CD4-positive, alpha-beta T cell (primary cell): Measurements from ENCODE around the gene MACROD2. TPM values are rescaled to one million over a fixed set of nuclear protein-coding genes. Genes with fewer than 3 reads are reported as not detected.

Experiments
- ATAC-seq: fragments of 200-7000 bp; cut with Tn5 transposase; one replicate; pipeline ENCODE4 v1.10.0; 2022; ENCODE audit warnings: mild to moderate bottlenecking; ENCODE audit not compliant: poor library complexity
- CTCF ChIA-PET: fragments of 350-600 bp; sonication (Branson Sonifier 250); formaldehyde crosslinking; loops from one replicate; lab custom pipeline; 2021; ENCODE audit warnings: antibody characterized with exemption, inconsistent platforms; lab: Charles Lee
- POLR2A ChIA-PET: fragments of 350-600 bp; sonication (Branson Sonifier 250); formaldehyde crosslinking; loops from one replicate; lab custom pipeline; 2021; ENCODE audit warnings: antibody characterized with exemption, inconsistent platforms; lab: Charles Lee
- DNase-seq, 14 experiments: peaks; one replicate each; pipeline ENCODE4 v3.0.0-alpha.2; 2013 to 2020; ENCODE audit warnings: mixed read lengths in 2 of 14
- H3K27ac ChIP-seq, 2 donors: one replicate each; pipeline versions ENCODE4 v1.5.1 to v1.7.0; 2013; ENCODE audit warnings: low read length in 2 of 2, low read depth in 1 of 2, mild to moderate bottlenecking in 1 of 2
- H3K27me3 ChIP-seq, 2 experiments: 1 replicate in 1 of 2; 2 replicates in 1 of 2; pipeline versions ENCODE4 v1.6.1 to v1.7.0; 2013; ENCODE audit warnings: low read length in 2 of 2, control low read depth in 1 of 2, mild to moderate bottlenecking in 1 of 2, moderate library complexity in 1 of 2; ENCODE audit not compliant: insufficient read depth in 2 of 2, control insufficient read depth in 1 of 2
- H3K36me3 ChIP-seq: one replicate; pipeline ENCODE4 v1.6.1; 2013; ENCODE audit warnings: low read length, control low read depth; ENCODE audit not compliant: insufficient read depth
- H3K4me1 ChIP-seq: one replicate; pipeline ENCODE4 v1.6.1; 2013; ENCODE audit warnings: low read length, control low read depth; ENCODE audit not compliant: insufficient read depth
- H3K4me3 ChIP-seq: one replicate; pipeline ENCODE4 v1.5.1; 2013; ENCODE audit warnings: mild to moderate bottlenecking, low read length, moderate library complexity
- H3K9me3 ChIP-seq, 2 experiments: 1 replicate in 1 of 2; 2 replicates in 1 of 2; pipeline versions ENCODE4 v1.6.1 to v1.7.0; 2013; ENCODE audit warnings: low read length in 2 of 2, mild to moderate bottlenecking in 2 of 2, control low read depth in 1 of 2, moderate library complexity in 1 of 2; ENCODE audit not compliant: control insufficient read depth in 1 of 2, insufficient read depth in 1 of 2
- H3K27ac Mint-ChIP-seq: one replicate; pipeline ENCODE4 v1.8.0; 2020; ENCODE audit warnings: mixed read lengths
- H3K27me3 Mint-ChIP-seq: one replicate; pipeline ENCODE4 v1.8.0; 2021; ENCODE audit warnings: mixed read lengths
- H3K36me3 Mint-ChIP-seq: one replicate; pipeline ENCODE4 v1.8.0; 2021; ENCODE audit warnings: low read depth, mixed read lengths
- H3K4me1 Mint-ChIP-seq: one replicate; pipeline ENCODE4 v1.8.0; 2021; ENCODE audit warnings: low read depth, mixed read lengths
- H3K4me3 Mint-ChIP-seq: one replicate; pipeline ENCODE4 v1.8.0; 2020; ENCODE audit warnings: mild to moderate bottlenecking, mixed read lengths
- H3K9me3 Mint-ChIP-seq: one replicate; pipeline ENCODE4 v1.8.0; 2020; ENCODE audit warnings: mixed read lengths
- CTCF ChIP-seq: fragments of 200-600 bp; IDR thresholded peaks from one replicate; pipeline ENCODE4 v1.8.0; 2022; ENCODE audit warnings: antibody characterized with exemption, mild to moderate bottlenecking
- intact Hi-C, 2 experiments: fragments of 100-400 bp; cut with DNase I in 1 of 2; cut with micrococcal nuclease in 1 of 2; formaldehyde crosslinking; loops; one replicate each; pipeline versions ENCODE4 v1.15.1 to v1.9.0; 2023 to 2025; cut with DNase I, micrococcal nuclease
- total RNA-seq, 174 experiments: library from RNA in 2 of 174; stranded (reverse) in 2 of 174; gene quantifications; one replicate each; pipeline ENCODE4 v1.2.3 and lab custom pipeline; 2021 to 2026

MACROD2 gene
- total RNA-seq, 2 experiments from 2014 or later = not detected

DNA sequence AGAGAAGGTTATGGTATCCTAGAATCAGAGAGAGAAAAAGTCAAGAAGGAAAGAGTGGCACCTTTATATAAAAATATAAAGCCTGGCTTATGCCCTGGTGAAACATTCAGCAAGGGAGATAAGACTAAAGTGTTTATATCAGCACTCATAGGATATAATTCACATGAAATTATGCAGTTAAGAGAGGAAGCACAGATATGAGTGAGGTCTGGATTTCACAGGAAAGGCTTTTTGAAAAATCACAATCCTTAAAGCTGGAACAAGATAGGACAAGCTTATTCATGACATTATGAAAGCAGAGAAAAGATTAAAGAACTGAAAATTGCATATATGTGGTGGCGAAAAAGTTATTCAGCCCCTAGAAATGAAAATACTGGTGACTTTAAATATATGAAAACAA, 523.3 kb downstream of the MACROD2 start:
- POLR2A ChIA-PET = no interaction called here
- Histone ChIP-seq H3K4me3 (no peak overlapping the region), H3K4me1 (no peaks in the 10 kb centered on the region), H3K9me3 (peaks cover 4 to 7% of the 10 kb centered on the region in 2 experiments), H3K27me3 (no peaks in the 10 kb centered on the region), H3K27ac (no peak overlapping the region), H3K36me3 (no peaks in the 10 kb centered on the region)
- intact Hi-C loops = no loop called here
- H3K27ac Mint-ChIP-seq = no peak overlapping the region
- no peak for TF ChIP-seq CTCF
- no peaks in the 10 kb centered on the region for H3K4me1 Mint-ChIP-seq
- ATAC-seq (no peak), DNase-seq (no peak)
- H3K9me3 Mint-ChIP-seq = peaks cover 15% of the 10 kb centered on the region
- CTCF ChIA-PET = no interaction called here
- no peaks in the 10 kb centered on the region for H3K27me3 Mint-ChIP-seq
- no peaks in the 10 kb centered on the region for H3K36me3 Mint-ChIP-seq
- no peak overlapping the region for H3K4me3 Mint-ChIP-seq

- no peak for DNase-seq
- Mint-ChIP-seq H3K4me1 (no peaks in the 10 kb centered on the region), H3K36me3 (no peaks in the 10 kb centered on the region), H3K27ac (no peak overlapping the region), H3K27me3 (no peaks in the 10 kb centered on the region), H3K9me3 (peaks cover 18% of the 10 kb centered on the region), H3K4me3 (no peak overlapping the region)
- POLR2A ChIA-PET = no interaction called here
- H3K27me3 ChIP-seq = no peaks in the 10 kb centered on the region
- intact Hi-C loops = no loop called here
- H3K4me3 ChIP-seq = no peak overlapping the region
- H3K36me3 ChIP-seq = no peaks in the 10 kb centered on the region
- TF ChIP-seq CTCF = no peak
- no peaks in the 10 kb centered on the region for H3K4me1 ChIP-seq
- peaks cover 4 to 7% of the 10 kb centered on the region in 2 experiments for H3K9me3 ChIP-seq
- no peak overlapping the region for H3K27ac ChIP-seq
- CTCF ChIA-PET = no interaction called here
- no peak for ATAC-seq
Measured at GRCh38 chr20:14521016-14521415, 525.7 kb downstream of the MACROD2 start.

DNA sequence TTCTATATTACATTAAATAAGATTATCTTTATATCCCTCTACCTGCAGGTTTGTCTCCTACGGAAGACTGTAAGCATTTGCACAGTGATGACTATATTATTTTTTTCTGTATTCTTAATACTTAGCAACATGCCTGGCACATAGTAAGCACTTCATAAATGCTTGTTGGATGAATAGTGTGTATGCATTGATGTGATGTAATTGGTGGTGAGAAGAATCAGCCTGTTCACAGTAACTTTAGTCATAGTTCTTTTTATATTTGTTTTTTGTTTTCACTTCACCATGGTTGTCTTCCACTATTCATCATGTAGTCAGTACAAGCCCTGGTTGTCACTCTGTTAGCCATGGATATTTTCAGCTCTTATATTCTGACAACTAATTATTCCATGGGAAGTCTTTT, 526.1 kb downstream of the MACROD2 start:
- H3K4me3 ChIP-seq = no peak overlapping the region
- Mint-ChIP-seq H3K4me1 (no peaks in the 10 kb centered on the region), H3K36me3 (no peaks in the 10 kb centered on the region), H3K4me3 (no peak overlapping the region), H3K9me3 (peaks cover 18% of the 10 kb centered on the region), H3K27ac (no peak overlapping the region), H3K27me3 (no peaks in the 10 kb centered on the region)
- no peak for TF ChIP-seq CTCF
- CTCF ChIA-PET = no interaction called here
- no peaks in the 10 kb centered on the region for H3K36me3 ChIP-seq
- no peak for ATAC-seq
- intact Hi-C loops = no loop called here
- no peaks in the 10 kb centered on the region for H3K4me1 ChIP-seq
- POLR2A ChIA-PET = no interaction called here
- H3K9me3 ChIP-seq = peaks cover 4 to 7% of the 10 kb centered on the region in 2 experiments
- H3K27me3 ChIP-seq = no peaks in the 10 kb centered on the region
- H3K27ac ChIP-seq = no peak overlapping the region
- DNase-seq = no peak
